Suprapubic skin (tissue), 3 donors: ENCODE measurements around the gene FOXN1.

Experiments
- CTCF ChIP-seq, 2 donors: fragments of 200-600 bp in 1 of 2; fragments of 450-650 bp in 1 of 2; sonication (generic) in 1 of 2; IDR thresholded peaks; one replicate each; pipeline ENCODE4 v1.5.1; 2016 to 2019; ENCODE audit warnings: antibody characterized with exemption in 2 of 2, mild to moderate bottlenecking in 1 of 2, moderate library complexity in 1 of 2
- POLR2A ChIP-seq, 2 donors: fragments of 450-650 bp; IDR thresholded peaks; one replicate each; pipeline ENCODE4 v1.6.1; 2017; ENCODE audit warnings: antibody characterized with exemption in 2 of 2, mild to moderate bottlenecking in 2 of 2, moderate library complexity in 2 of 2

GRCh38 chr17:28487881-28488532 lies 18.1 kb upstream of the FOXN1 start:
- TF ChIP-seq CTCF (IDR thresholded peaks at IDR 0.05) (no peak), POLR2A (IDR thresholded peaks at IDR 0.05) (no peak)
